Measurements from ENCODE around the gene HRCT1.
"Not testable (repeated sequence)": the region's sequence is repeated elsewhere in the genome, so short reads cannot be mapped to it uniquely, and the experiment has no call there.

Gene HRCT1

GRCh38 chr9:35905912-35906679 is at the start of gene HRCT1:
TSS of gene HRCT1 (plus strand) at chr9:35906202. CDS start at chr9:35906288, 86 bp downstream.
- DNase-seq = no peak

GRCh38 chr9:35856206-35856605 is 49.8 kb upstream of the HRCT1 start:
- DNase-seq = no peak

GRCh38 chr9:35856882-35857281 is 49.1 kb upstream of the HRCT1 start:
- no peak for DNase-seq

- DNase-seq = no peak
These were observed 47.5 kb upstream of the HRCT1 start for GRCh38 chr9:35858458-35858857.

GRCh38 chr9:35859310-35859989 is 46.6 kb upstream of the HRCT1 start:
- no peak for DNase-seq

GRCh38 chr9:35859990-35860339 is 46.0 kb upstream of the HRCT1 start:
- no peak for DNase-seq

GRCh38 chr9:35861161-35861897 is 44.7 kb upstream of the HRCT1 start:
- no peak for DNase-seq

GRCh38 chr9:35862328-35862727 is 43.7 kb upstream of the HRCT1 start:
- no peak for DNase-seq

GRCh38 chr9:35863583-35863982 is 42.4 kb upstream of the HRCT1 start:
- no peak for DNase-seq

- DNase-seq = no peak
These were observed 41.2 kb upstream of the HRCT1 start for GRCh38 chr9:35864695-35865255.

- DNase-seq = no peak
These were observed 38.5 kb upstream of the HRCT1 start for GRCh38 chr9:35867538-35867937.

- DNase-seq = no peak
These were observed 37.1 kb upstream of the HRCT1 start for GRCh38 chr9:35868933-35869332.

GRCh38 chr9:35869621-35870216 is 36.3 kb upstream of the HRCT1 start:
- no peak for DNase-seq

GRCh38 chr9:35870351-35870923 is 35.6 kb upstream of the HRCT1 start, which contains the start of gene OR13J1:
TSS of gene OR13J1 (minus strand) at chr9:35870401. CDS start at chr9:35870401, 0 bp downstream.
- no peak for DNase-seq

GRCh38 chr9:35871545-35871944 is 34.5 kb upstream of the HRCT1 start:
- no peak for DNase-seq

- no peak for DNase-seq
These were observed 33.5 kb upstream of the HRCT1 start for GRCh38 chr9:35872505-35872904.

- peak; percentile 58 for DNase-seq
These were observed 23.6 kb upstream of the HRCT1 start for GRCh38 chr9:35882263-35882848.

GRCh38 chr9:35882996-35883395 is 23.0 kb upstream of the HRCT1 start:
- DNase-seq = no peak

GRCh38 chr9:35884908-35885307 is 21.1 kb upstream of the HRCT1 start:
- DNase-seq = not testable (repeated sequence)

- DNase-seq = no peak
These were observed 14.4 kb upstream of the HRCT1 start for GRCh38 chr9:35891646-35892045.

GRCh38 chr9:35892051-35892450 is 14.0 kb upstream of the HRCT1 start:
- no peak for DNase-seq

- DNase-seq = no peak
These were observed 9.4 kb upstream of the HRCT1 start for GRCh38 chr9:35896570-35896969.
